Activated effector memory CD4-positive, alpha-beta T cell treated with Interleukin-2 at 50 U/mL for 16 hours (primary cell): ENCODE results near the gene TSPAN33.
A peak's percentile ranks its signal among the peaks of the same experiment; 100 is the strongest.
"Not testable (repeated sequence)": the region's sequence is repeated elsewhere in the genome, so short reads cannot be mapped to it uniquely, and the experiment has no call there.

ENCODE experiments used
- DNase-seq: peaks from one replicate; pipeline ENCODE4 v3.0.0-alpha.2; 2020

TSPAN33 gene

GRCh38 chr7:129144095-129144833 is at the start of gene TSPAN33:
TSPAN33 (plus strand) TSS chr7:129144707; CDS start chr7:129144981, 274 bp downstream.
- DNase-seq, result peak; percentile 34

- peak; percentile 4 for DNase-seq
Measured at GRCh38 chr7:129095258-129095657, 49.2 kb upstream of the TSPAN33 start.

GRCh38 chr7:129098409-129099084 is 46.0 kb upstream of the TSPAN33 start:
- no peak for DNase-seq

GRCh38 chr7:129100827-129101166 is 43.7 kb upstream of the TSPAN33 start:
- no peak for DNase-seq

- DNase-seq, result no peak
Measured at GRCh38 chr7:129101746-129102145, 42.8 kb upstream of the TSPAN33 start.

GRCh38 chr7:129103561-129104324 is 40.8 kb upstream of the TSPAN33 start:
- no peak for DNase-seq

GRCh38 chr7:129108581-129108980 is 35.9 kb upstream of the TSPAN33 start:
- DNase-seq, result no peak

GRCh38 chr7:129110258-129110981 is 34.1 kb upstream of the TSPAN33 start:
- no peak for DNase-seq

- no peak for DNase-seq
Measured at GRCh38 chr7:129110982-129111376, 33.5 kb upstream of the TSPAN33 start.

GRCh38 chr7:129115676-129116075 is 28.8 kb upstream of the TSPAN33 start:
- DNase-seq, result no peak

- no peak for DNase-seq
Measured at GRCh38 chr7:129118182-129118581, 26.3 kb upstream of the TSPAN33 start.

- DNase-seq, result no peak
Measured at GRCh38 chr7:129118976-129119375, 25.5 kb upstream of the TSPAN33 start.

GRCh38 chr7:129121501-129122077 is 22.9 kb upstream of the TSPAN33 start:
- not testable (repeated sequence) for DNase-seq

- DNase-seq, result no peak
Measured at GRCh38 chr7:129122078-129122750, 22.3 kb upstream of the TSPAN33 start.

- DNase-seq, result no peak
Measured at GRCh38 chr7:129122751-129123509, 21.6 kb upstream of the TSPAN33 start.

GRCh38 chr7:129123510-129123857 is 21.0 kb upstream of the TSPAN33 start:
- DNase-seq, result no peak

GRCh38 chr7:129126314-129126713 is 18.2 kb upstream of the TSPAN33 start:
- DNase-seq, result no peak

- no peak for DNase-seq
Measured at GRCh38 chr7:129127154-129127553, 17.4 kb upstream of the TSPAN33 start.

- DNase-seq, result no peak
Measured at GRCh38 chr7:129127601-129128000, 16.9 kb upstream of the TSPAN33 start.

GRCh38 chr7:129134356-129134987 is 10.0 kb upstream of the TSPAN33 start:
- no peak for DNase-seq
